ENCODE results near the gene CLSTN1. TPM values are rescaled to one million over a fixed set of nuclear protein-coding genes. Genes with fewer than 3 reads are reported as not detected.
A peak's percentile ranks its signal among the peaks of the same experiment; 100 is the strongest.

The CLSTN1 gene
- total and polyA plus RNA-seq, 2 of the 8 experiments (the other 6 are each of a cell fraction or from before 2014, with no cell fraction given), result 34.2 to 97.4 TPM

GRCh38 chr1:9767964-9768668 lies 55.6 kb downstream of the CLSTN1 start:
- H3K36me3 ChIP-seq (ENCODE audit: control insufficient read depth in 2 of 4, insufficient read depth in 4 of 4, low read length in 3 of 4), result peaks cover 2 to 10% (median 7%) of the 10 kb centered on the region in 4 experiments; a peak in 5 of 8 replicates
- no peak overlapping the region for H4K5ac ChIP-seq (ENCODE audit: insufficient read length, low read depth, low read length)
- H3K9me3 ChIP-seq (ENCODE audit: insufficient read depth in 2 of 2, low read depth in 1 of 2, low read length in 1 of 2), result no peaks in the 10 kb centered on the region
- no peak overlapping the region for H4K91ac ChIP-seq (replicated peaks; ENCODE audit: insufficient read length, low read length)
- no peak overlapping the region for H3K4ac ChIP-seq (replicated peaks; ENCODE audit: insufficient read length, low read depth, low read length)
- no peak overlapping the region for H3K9ac ChIP-seq (replicated peaks in 1 of 4; ENCODE audit: extremely low read depth in 1 of 4, low read depth in 3 of 4, low read length in 3 of 4)
- FAIRE-seq (no peak), DNase-seq (ENCODE audit: low read depth in 1 of 2, low spot score in 2 of 2) (peak in 1 of 2 experiments; percentile 58)
- no peak overlapping the region for H2BK120ac ChIP-seq (replicated peaks; ENCODE audit: low read depth, low read length)
- no peak for TF ChIP-seq TEAD4 (IDR thresholded peaks at IDR 0.05; ENCODE audit: low read depth, low read length)
- no peak for TF ChIP-seq EGR1 (IDR thresholded peaks at IDR 0.05; ENCODE audit: borderline replicate concordance, low read depth, low read length)
- TF ChIP-seq CTCF (IDR thresholded peaks at IDR 0.05; ENCODE audit: control extremely low read depth in 1 of 3, insufficient read depth in 1 of 3, low read depth in 1 of 3, low read length in 3 of 3), result no peak
- TF ChIP-seq CTBP2 (IDR thresholded peaks at IDR 0.05; ENCODE audit: borderline replicate concordance, insufficient read depth, insufficient read length, low read length), result no peak
- no peak for TF ChIP-seq BCL11A (IDR thresholded peaks at IDR 0.05; ENCODE audit: low read depth in 2 of 2, low read length in 2 of 2)
- TF ChIP-seq TBP (IDR thresholded peaks at IDR 0.05; ENCODE audit: low read depth, low read length), result no peak
- TF ChIP-seq KDM1A (IDR thresholded peaks at IDR 0.05; ENCODE audit: borderline replicate concordance, low read length), result peak; percentile 88; the same call in 1 of the 2 replicates
- TF ChIP-seq SAP30 (IDR thresholded peaks at IDR 0.05; ENCODE audit: insufficient read depth, insufficient replicate concordance, low read length), result no peak
- WGBS, 2 experiments (ENCODE audit: extremely low coverage in 1 of 2, insufficient coverage in 1 of 2, insufficient read length in 1 of 2, insufficient replicate concordance in 2 of 2, low coverage in 1 of 2, low lambda C conversion rate in 2 of 2, missing lambda C conversion rate in 1 of 2), result 96% methylated on average over 8 of the region's 24 CpGs; no CpG with 5 or more reads in 1 of the 2 experiments
- H3K27me3 ChIP-seq (replicated peaks in 1 of 4; ENCODE audit: control insufficient read depth in 3 of 4, extremely low read depth in 1 of 4, insufficient read depth in 3 of 4, low read length in 3 of 4), result no peaks in the 10 kb centered on the region
- H2BK12ac ChIP-seq (ENCODE audit: low read depth, low read length), result no peak overlapping the region; the same call in 1 of the 2 replicates
- ChIA-PET POLR2A (ENCODE audit: partially characterized antibody) (no interaction called here), CTCF (ENCODE audit: partially characterized antibody) (interaction anchor here (0.8 to 2.0 kb wide), 5 partner anchors 13 to 174 kb away, joined by 3 to 7 read pairs (median 3); no protein-coding TSS in a partner anchor)
- no peak overlapping the region for H2AFZ ChIP-seq (ENCODE audit: low read length)
- H4K20me1 ChIP-seq (replicated peaks in 1 of 2; ENCODE audit: control insufficient read depth in 1 of 2, insufficient read depth in 2 of 2, low read length in 2 of 2), result peaks cover 0 to 10% of the 10 kb centered on the region in 2 experiments
- H3K23me2 ChIP-seq (ENCODE audit: low read depth, low read length), result no peaks in the 10 kb centered on the region
- no peak overlapping the region for H3K18ac ChIP-seq (ENCODE audit: extremely low read depth, low read length)
- H3K4me1 ChIP-seq (replicated peaks in 1 of 4; ENCODE audit: control insufficient read depth in 3 of 4, insufficient read depth in 4 of 4, low read length in 3 of 4), result peaks cover 0 to 7% (median under 1%) of the 10 kb centered on the region in 4 experiments; a peak in 3 of 7 replicates
- no peak overlapping the region for H3K4me2 ChIP-seq (ENCODE audit: insufficient read depth in 1 of 2, low read depth in 2 of 2, low read length in 2 of 2)
- H2BK15ac ChIP-seq (ENCODE audit: low read length), result no peak overlapping the region
- H3K79me1 ChIP-seq (ENCODE audit: low read depth, low read length), result peaks cover 2% of the 10 kb centered on the region
- no peak overlapping the region for H2BK20ac ChIP-seq (ENCODE audit: low read length)
- H3K14ac ChIP-seq (ENCODE audit: insufficient read length), result no peak overlapping the region
- H4K8ac ChIP-seq (ENCODE audit: extremely low read depth, insufficient read depth, low read length), result no peak overlapping the region
- H3K23ac ChIP-seq (ENCODE audit: insufficient read length), result no peak overlapping the region
- no peak overlapping the region for H3K56ac ChIP-seq (replicated peaks; ENCODE audit: insufficient read length, low read depth, low read length)
- no peak overlapping the region for H3K4me3 ChIP-seq (ENCODE audit: extremely low read depth in 1 of 4, insufficient read depth in 2 of 4, low read depth in 3 of 4, low read length in 4 of 4)
- H3K79me2 ChIP-seq (ENCODE audit: control insufficient read depth in 1 of 2, insufficient read depth in 2 of 2, low read length in 2 of 2), result peaks cover 0 to 43% of the 10 kb centered on the region in 2 experiments; a peak in 2 of 4 replicates
- H3K27ac ChIP-seq (ENCODE audit: low read depth, low read length), result no peak overlapping the region
- H2AK5ac ChIP-seq (ENCODE audit: low read depth, low read length), result no peak overlapping the region
- no peak overlapping the region for H2BK5ac ChIP-seq (ENCODE audit: low read depth, low read length)

All from H1 (cell line).